Inflammatory macrophage treated with lipopolysaccharide for 1 hour (primary cell): ENCODE measurements around the gene CPNE6.

ENCODE experiments used
- DNase-seq, 2 donors: peaks; one replicate each; pipeline ENCODE4 v3.0.0-alpha.2; 2020 to 2022

Gene CPNE6

DNA sequence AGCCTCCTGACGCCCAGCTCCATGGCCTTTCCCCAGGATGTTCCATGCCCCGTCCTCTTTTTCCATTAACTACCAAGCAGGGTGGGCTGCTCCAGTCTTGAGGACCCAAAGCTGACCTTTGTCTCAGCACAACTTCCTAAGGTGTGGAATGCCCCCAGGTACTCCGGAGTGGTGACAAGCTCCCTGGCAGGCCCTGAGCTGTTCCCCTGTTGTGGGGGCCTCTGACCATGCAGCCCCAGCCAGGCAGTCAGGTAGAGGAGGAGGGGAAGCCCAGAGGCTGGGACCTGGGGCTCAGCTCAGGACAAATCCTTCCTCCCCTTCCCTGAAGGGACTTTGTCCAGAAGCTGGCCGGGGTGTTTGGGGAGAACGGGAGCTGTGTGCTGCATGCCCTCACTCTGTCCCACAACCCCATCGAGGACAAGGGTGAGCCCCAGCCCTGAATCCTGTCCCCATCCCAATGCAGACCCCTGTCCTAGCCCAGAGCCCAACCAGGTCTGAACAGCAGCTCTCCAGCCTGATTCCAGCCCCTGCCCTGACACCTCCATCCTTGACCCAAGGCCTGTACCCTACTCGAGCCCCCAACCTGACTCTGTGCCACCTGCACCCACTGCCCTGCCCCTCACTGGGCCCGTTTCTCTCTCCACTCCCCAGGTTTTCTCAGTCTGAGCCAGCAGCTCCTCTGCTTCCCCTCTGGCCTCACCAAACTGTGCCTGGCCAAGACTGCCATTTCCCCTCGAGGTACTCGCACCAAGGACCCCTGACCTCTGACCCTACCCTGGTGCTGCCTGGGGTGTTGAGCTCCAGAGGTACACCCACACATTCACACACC, 15.2 kb upstream of the CPNE6 start:
- no peak for DNase-seq

DNA sequence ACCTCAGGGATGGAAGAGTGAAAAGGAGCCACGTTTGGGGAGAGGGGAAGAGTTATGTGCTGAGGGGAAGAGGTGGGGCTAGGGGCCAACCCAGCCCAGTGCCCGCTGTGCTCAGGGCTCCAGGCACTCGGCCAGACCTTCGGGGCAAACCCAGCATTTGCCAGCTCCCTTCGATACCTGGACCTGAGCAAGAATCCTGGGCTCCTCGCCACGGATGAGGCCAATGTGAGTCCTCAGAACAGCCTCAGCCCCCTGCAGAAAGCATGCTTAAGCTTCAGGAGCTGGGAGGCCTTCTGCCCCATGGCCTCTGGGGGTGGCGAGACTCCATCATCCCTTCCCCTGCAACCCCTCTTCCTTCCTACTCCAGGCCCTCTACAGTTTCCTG, 14.6 kb upstream of the CPNE6 start:
- DNase-seq = no peak

DNA sequence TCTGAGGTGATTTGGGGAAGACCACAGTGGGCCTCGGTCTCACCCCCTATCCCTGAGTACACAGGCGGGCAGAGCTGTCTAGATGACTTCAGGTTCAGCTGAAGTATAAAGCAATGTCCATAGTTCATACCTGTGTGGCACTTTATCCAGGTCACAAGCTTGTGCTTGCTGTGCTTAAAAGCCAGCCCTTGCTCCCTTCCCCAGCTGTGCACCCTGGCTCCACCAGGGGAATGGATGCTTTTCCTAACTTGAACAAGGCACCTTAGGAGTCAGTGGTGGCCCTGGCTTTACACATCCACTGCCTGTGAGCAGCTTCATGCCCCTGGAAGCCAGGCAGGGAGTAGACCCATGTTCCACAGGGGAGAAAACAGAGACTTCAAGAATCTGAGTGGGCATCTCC, 14.1 kb upstream of the CPNE6 start:
- DNase-seq = no peak

DNA sequence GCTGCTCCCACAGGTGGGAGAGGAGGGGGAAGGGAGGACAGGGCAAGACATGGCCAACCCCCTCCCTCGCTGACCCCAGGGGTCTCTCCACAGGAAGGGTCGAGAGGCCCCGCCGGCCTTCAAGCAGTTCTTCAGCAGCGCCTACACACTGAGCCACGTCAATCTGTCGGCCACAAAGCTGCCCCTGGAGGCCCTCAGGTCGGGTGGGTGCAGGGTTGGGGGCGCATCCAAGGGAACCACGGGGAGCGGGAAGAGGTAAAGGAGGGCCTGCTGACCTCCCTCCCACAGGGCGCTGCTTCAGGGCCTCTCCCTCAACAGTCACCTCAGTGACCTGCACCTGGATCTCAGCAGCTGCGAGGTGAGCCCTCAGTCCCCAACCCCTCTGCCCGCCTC, 13.5 kb upstream of the CPNE6 start:
- DNase-seq = no peak

DNA sequence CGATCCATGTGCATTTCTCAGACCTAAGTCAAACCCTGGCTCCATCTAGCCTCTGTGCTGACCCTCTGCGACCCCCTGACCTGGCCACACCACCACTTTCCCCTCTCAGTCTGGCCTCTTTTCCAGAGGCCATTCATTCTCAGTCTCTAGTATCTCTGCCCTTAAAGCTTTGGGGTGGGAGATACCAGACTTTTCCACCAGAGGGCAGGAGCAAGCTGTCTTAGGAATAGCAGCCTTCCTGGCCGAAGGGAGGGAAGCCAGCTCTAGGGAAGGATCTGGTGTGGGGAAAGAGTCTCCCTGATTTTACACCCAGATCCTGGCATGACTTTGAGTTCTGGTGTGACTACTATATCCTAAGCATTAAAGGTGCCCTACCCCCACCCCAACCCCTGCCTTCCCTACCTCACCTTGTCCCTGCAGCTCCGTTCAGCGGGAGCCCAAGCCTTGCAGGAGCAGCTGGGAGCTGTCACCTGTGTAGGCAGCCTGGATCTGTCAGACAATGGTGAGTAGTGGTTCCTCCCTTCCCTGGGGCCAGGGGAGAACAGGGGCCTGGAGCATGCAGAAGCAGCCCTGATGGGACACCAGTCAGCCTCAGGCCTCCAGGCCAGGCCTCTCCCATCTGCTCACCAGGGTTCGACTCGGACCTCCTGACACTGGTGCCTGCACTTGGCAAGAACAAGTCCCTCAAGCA, 13.0 kb upstream of the CPNE6 start:
- DNase-seq = peak in 1 of 2 donors; percentile 97

DNA sequence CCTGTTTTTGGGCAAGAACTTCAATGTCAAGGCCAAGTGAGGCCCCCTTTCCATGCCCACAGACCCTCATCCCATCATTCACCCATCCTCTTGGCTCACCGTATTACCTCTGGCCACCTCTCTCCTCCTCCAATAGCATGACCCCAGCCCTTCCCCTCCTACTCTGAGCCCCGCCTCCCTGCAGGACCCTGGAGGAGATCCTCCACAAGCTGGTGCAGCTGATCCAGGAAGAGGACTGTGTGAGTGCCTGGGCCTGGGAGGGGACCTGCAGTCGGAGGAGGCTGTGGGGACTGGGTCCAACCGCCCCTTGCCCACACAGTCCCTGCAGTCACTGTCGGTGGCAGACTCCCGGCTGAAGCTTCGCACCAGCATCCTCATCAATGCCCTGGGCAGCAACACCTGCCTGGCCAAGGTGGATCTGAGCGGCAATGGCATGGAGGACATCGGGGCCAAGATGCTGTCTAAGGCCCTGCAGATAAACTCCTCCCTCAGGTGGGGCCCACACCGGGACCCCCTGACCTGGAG, 12.3 kb upstream of the CPNE6 start:
- DNase-seq = no peak

DNA sequence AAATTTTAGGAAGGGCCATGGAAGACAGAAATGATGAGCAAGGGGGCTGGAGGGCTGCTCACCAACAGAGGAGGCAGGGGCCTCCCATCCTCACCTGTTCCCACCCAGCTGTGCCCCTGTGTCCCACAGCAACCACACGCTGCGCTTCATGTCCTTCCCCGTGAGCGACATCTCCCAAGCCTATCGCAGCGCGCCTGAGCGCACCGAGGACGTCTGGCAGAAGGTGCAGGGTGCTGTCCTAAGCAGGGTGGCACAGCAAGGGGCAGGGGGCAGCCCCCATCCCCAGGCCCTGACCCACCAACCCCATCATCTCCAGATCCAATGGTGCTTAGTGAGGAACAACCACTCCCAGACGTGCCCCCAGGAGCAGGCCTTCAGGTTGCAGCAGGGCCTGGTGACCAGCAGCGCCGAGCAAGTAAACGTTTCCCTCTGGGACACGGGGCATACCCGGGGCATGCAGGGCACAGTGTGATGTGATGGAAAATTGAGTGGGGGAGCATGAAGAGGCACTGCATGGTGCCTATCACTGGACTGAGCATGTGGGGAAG, 11.4 kb upstream of the CPNE6 start:
- DNase-seq = no peak

DNA sequence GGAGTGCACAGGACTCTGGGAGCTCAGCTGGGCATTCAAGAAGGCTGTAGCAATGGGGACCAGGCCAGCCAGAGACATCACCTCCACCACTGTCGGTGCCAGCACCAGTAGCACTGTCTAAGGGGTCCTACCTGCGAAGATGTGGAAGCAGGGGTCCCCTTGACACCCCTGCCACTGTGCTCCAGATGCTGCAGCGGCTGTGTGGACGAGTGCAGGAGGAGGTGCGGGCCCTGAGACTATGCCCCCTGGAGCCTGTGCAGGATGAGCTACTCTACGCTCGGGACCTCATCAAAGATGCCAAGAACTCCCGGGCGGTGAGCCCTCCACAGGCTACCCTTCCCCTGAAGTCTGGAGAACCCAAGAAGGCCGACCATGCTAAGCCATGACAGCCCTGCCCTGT, 10.9 kb upstream of the CPNE6 start:
- no peak for DNase-seq

DNA sequence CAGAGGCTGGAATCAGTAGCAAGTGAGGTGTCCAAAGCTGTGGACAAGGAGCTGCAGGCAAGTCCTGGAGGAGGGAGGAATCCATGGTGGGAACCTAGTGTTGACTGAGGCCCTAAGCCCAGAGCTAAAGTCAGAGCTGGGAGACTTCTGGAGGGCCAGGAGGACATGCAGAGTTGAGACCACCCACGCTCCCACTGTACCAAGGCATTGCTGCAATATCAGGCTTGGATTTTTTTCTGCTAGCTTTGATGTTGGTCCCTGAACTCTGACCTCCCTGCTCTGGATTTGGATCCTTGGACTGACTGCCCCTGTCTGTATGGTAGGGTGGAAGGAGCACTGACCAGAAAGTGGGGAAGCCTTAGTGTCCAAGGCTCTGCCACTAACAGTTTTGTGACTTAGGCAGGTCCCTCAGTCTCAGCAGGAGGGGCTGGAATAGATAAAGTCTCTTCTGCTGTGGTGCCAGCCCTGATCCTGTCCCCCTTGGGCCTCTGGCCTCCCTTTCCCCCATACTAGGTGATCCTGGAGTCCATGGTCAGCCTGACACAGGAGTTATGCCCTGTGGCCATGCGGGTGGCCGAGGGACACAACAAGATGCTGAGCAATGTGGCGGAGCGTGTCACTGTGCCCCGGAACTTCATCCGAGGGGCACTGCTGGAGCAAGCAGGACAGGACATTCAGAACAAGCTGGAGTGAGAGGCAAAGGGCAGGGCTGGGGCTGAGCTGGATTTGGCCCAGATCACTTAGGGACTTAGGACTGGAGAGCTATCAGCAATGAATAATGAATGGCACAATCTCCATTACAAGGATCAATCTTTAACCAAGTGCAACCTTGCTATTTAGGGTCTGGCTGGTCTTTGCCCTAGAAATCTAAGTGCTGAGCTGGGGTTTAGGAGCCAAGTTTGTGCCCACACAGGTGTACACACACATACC, 10.1 kb upstream of the CPNE6 start:
- no peak for DNase-seq

DNA sequence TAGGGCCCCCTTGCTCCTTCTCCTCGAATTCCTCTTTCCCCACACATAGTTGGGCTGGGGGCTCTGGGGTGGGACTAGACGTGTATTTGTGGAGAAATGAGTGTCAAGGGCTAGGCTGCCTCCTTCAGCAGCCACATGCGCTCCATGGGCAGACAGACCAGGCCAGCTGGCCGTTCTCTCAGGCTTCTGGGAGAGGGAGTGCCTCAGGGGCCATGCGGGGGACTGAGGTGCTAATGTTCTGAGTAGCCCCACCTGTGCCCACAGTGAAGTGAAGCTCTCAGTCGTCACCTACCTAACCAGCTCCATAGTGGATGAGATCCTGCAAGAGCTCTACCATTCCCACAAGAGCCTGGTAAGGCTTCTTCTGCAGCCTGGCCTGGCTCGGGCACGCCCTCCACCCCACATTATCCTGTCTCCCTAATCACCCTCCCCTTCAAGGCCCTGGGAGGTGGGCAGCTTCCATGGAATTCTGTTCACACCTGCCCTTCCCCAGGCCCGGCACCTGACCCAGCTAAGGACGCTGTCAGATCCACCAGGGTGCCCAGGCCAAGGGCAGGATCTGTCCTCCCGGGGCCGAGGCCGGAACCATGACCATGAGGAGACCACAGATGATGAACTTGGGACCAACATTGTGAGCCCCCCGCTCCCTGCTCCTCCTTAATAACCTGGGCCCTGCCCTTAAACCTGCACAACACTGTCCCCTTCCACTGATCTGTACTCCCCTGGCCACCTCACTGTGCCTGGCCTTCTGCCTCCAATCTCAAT, 9.0 kb upstream of the CPNE6 start:
- no peak for DNase-seq

DNA sequence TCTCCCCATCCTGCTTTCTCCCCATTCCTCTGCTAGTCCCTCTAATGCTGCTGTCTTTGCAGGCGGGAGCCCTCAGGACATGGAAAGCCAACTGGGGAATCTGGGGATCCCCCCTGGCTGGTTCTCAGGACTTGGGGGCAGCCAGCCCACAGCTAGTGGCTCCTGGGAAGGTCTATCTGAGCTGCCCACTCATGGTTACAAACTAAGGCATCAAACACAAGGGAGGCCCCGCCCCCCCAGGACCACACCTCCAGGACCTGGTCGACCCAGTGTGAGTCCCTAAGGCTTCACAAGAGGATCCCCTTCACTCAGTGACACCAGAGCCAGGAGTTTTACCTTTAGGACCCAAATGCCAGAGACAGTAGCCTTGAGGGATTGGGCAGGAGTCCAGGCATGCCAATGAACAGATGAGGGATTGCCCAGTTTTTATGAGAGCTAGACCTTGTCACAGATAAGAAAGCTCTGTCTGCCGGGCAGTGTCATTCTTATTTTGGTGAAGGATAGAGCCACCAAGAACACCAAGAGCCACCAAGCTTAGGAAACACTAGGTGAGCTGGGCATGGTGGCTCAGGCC, 8.0 kb upstream of the CPNE6 start:
- no peak for DNase-seq

DNA sequence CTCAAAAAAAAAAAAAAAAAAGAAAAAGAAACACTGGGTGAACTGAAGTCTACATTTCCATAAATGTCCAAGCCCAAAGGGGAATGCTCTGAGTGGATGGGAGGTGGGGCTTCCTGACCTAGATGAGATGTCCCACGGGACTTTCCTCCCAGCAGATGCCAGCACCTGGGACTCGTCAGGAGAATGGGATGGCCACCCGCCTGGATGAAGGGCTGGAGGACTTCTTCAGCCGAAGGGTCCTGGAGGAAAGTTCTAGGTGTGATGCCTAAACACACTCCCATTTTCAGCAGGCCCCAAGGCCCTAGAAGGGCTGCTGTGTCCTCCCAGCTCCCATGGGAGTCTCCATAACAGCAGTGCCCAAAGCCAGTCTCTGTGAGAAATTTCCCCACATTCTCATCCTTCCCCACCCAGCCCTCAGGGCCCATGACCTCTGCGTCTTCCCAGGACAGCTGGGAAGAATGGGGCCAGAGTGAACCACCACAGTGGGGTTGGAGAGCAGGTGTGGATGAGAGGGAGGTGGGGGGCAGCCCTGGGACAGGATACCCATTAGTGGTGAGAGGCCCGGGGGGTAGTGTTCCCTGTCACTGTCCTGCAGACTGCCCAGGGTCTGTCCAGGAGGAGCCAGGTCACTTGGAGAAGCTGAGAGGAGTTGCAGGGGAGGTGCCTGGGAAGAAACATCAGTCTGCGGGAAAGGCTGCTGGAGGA, 7.1 kb upstream of the CPNE6 start:
- no peak for DNase-seq

DNA sequence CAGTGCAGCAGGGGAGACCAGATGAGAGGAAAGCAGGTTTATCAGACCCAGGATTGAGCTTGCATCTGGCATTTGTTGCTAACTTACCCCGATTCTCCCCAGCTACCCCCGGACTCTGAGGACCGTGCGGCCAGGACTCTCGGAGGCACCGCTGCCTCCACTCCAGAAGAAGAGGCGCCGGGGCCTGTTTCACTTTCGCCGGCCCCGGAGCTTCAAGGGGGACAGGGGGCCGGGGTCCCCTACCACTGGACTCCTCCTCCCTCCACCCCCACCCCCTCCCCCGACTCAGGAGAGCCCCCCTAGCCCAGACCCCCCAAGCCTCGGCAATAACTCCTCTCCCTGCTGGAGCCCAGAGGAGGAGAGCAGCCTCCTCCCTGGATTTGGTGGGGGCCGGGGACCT, 6.5 kb upstream of the CPNE6 start:
- DNase-seq = no peak

DNA sequence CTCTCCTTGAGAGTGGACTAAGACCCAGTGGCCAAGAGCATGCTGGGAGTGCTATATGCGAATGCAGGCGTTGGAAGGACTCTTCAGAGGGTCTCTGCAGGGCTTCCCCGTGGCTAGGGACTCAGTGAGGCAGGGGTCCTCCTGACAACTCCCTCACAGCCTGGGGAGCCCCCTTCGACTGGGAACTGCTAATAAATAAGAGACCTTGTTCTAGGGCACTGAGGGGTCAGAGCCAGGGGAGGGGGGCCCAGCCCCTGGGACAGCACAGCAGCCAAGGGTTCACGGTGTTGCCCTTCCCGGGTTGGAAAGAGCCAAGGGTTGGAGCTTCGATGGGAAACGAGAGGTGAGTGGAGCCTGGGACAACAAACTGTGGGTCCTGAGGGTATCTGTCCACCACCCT, 6.0 kb upstream of the CPNE6 start:
- no peak for DNase-seq

DNA sequence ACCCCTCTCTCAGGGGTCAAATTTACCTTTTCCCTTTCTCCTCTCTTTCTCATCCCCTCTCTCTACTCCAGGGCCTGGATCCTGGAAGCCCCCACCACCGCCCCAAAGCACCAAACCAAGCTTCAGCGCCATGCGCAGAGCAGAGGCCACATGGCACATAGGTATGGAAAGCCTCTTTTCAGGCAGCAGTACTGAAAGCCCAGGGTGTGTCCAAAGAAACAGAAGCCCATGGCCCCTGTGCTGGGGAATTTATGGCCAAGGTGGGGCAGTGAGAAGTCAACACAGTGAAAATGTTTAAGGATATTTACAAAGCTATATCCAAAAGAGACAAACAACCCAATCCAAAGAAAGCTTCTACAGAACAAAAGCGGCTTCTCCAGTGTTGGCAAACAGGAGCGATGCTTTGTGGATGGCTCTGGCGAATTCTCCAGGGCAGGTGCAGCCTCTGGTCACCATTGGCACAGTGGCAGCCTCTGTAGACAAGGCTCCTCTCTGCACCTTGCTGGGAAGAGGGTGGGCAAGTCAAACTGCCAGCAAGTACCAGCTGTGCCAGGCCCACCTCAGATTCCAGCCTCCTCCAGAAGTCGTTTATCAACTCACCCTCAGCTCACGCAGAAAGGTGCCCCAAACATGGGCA, 4.7 kb upstream of the CPNE6 start:
- no peak for DNase-seq

DNA sequence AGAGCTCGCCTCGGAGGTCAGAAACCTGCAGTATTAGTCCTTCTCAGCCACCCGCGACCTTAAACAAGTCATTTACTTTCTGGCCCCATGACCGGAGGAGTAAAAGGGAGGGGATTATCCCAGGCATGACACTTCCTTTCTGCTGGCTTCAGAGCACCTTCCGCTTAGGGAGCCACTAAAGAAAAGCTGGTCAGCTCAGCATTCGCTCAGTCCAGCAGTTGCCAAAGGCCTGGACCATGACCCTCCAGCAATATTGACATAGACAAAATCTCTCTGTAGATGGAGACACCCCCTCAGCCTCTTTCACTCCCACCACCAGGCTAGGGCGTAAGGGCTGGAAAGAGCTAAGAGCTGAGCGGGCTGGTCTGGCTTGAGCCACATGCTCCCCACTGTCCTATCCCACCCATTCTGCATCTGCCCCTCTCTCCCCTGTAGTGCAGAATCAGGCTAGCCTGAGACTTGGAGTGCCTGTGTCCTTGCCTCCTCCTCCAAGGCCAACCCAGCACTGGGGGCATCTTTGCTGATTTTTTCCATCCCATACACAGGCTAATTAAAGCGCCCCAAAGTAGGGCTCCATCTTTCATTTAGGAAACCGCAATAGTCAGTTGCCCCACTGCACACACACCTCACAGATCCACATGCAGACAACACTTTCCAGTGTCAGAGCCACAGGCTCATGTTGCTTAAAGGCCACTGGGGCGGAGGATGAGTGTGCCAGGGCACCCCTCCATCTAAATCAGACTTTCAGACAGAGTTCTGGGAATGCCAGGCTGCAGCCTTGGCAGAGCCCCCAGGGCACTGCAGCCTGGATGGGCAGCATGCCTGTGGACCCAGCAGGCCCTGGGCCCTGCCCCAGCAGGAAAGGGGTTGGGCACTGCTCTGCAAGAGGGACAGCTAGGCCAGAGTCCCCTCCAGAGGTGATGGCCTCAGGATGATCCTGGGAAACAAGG, 4.0 kb upstream of the CPNE6 start:
- no peak for DNase-seq

DNA sequence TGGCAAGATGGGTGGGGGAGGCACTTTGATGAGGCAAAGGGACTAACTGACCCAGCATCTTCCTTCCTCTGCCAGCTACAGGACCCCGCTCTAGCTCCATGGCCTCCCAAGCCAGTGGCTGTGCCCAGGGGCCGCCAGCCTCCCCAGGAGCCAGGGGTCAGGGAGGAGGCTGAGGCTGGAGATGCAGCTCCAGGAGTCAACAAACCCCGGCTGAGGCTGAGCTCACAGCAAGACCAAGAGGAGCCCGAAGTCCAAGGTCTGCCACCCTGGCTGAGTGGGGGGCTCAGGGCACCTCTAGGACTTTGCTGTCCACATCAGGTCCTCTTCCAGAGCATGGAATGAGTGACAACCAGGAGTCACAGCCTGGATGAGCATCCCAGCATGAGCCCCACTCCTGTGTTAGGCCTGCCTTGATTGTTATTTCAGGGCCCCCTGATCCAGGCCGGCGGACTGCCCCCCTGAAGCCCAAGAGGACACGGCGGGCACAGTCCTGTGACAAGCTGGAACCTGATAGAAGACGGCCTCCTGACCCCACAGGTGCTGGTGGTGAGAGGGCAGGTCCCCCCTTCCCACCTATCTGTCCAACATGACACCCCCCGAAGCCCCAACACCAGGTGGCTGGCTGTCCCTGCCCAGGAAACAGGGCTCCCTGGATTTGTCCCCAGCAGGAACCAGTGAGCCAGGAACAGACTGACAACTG, 2.5 kb upstream of the CPNE6 start:
- no peak for DNase-seq

DNA sequence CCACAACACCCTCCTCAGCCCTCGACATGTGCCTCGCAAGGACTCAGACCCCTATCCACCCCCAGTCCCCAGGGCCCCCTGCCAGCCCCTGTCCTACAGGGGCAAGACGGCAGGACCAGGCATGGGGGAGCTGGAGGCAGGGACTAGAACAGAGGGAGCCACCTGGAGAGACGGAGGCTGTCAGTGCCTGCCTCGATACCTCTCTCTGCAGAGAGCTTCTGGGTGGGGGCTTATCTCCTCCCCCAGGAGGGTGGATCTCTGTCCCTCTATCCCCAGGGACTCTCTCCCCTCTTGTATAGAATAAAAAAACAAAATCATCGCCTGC, 2.0 kb upstream of the CPNE6 start:
- no peak for DNase-seq
